Upper lobe of left lung (tissue), 4 donors: Measurements from ENCODE around the gene ATAD3A.

Experiments used
- CTCF ChIP-seq, 6 experiments: fragments of 450-650 bp in 4 of 6; fragments of 200-600 bp in 2 of 6; sonication (generic) in 2 of 6; IDR thresholded peaks; one replicate each; pipeline ENCODE4 v1.5.1; 2016 to 2019; ENCODE audit warnings: antibody characterized with exemption in 6 of 6
- EP300 ChIP-seq, 4 donors: sonication (generic); formaldehyde crosslinking; IDR thresholded peaks; one replicate each; pipeline ENCODE4 v1.5.1; 2017; ENCODE audit warnings: antibody characterized with exemption in 4 of 4, control low read depth in 2 of 4
- POLR2A ChIP-seq, 4 donors: fragments of 450-650 bp; IDR thresholded peaks; one replicate each; pipeline ENCODE4 v1.5.1; 2016 to 2017; ENCODE audit warnings: antibody characterized with exemption in 4 of 4, mild to moderate bottlenecking in 2 of 4
- POLR2AphosphoS5 ChIP-seq, 2 donors: sonication (generic); formaldehyde crosslinking; IDR thresholded peaks; one replicate each; pipeline ENCODE4 v1.5.1; 2017; ENCODE audit warnings: antibody characterized with exemption in 2 of 2

GRCh38 chr1:1577367-1578011 lies 65.5 kb downstream of the ATAD3A start:
- TF ChIP-seq CTCF (IDR thresholded peaks at IDR 0.05) (no peak), POLR2A (IDR thresholded peaks at IDR 0.05) (no peak), POLR2AphosphoS5 (IDR thresholded peaks at IDR 0.05) (no peak), EP300 (IDR thresholded peaks at IDR 0.05) (no peak)
